ENCODE results near the gene LRRC18.
A peak's percentile ranks its signal among the peaks of the same experiment; 100 is the strongest.

The LRRC18 gene

GRCh38 chr10:48939790-48940325 is at the start of gene LRRC18:
TSS of gene LRRC18 (minus strand) at chr10:48939840. CDS start at chr10:48914155, 25,685 bp downstream.
- DNase-seq (ENCODE audit: low read depth) = no peak

DNA sequence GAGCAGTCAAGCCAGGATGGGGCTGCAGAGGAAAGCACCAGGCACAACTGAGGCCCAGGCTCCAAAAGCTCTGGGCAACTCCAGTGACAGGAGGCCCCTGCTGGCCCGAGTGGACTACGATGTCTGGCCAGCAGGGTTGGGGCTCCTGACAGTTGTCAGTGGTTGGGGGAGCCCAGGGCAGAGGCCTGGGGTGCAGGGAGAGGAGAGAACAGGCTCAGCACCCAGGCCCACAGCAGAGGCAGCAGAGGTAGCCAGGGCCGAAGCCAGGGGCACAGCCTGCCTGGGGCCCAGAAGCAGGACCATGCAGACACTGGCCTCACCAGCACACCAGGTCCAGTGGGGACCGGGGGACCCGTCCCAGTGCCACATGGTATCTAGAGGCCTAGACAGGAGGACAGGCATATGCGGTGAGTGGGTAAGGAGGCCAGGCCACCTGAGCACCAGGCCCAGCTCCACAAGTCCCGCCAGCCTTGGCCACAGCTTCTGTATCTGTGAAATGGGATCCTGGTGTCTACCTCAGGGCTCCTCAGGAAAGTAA is 46.0 kb upstream of the LRRC18 start:
- DNase-seq (ENCODE audit: low read depth) = no peak

DNA sequence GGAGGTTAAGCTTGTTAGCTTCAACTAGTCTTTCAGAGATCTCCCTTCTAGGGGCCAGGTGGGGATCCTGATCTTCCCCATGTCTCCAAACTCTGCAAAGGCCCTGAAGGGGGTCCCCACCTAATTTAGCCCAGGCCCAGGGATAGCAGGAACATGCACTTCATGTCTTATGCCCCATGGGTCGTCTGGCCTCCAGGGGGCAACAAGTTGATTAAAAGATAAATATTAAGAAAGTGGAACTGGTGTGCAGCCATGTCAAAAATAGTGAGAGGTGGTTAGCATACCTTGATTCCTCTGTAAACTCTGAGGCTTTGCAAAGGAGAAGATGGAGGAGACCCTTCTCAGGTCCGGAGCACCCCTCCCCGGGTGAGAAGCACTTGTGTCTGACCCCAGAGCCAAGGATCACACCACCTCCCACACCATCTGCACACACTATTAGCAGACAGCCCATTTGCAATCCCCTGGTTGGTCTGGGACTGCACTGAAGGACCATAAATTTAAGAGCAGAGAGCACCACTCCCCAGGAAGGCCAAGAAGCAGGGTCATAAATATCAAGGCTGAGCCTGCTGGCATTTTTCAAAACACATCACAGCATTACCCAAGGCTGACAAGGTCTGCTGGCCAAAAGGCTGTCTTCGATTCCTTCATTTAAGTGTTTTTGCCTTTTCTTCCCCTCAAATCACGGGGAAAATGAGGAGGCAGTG is 44.2 kb upstream of the LRRC18 start:
- no peak for DNase-seq (ENCODE audit: low read depth)

- no peak for DNase-seq (ENCODE audit: low read depth)
These were observed 42.9 kb upstream of the LRRC18 start for GRCh38 chr10:48982584-48982983.

GRCh38 chr10:48981310-48981907 is 41.8 kb upstream of the LRRC18 start:
- DNase-seq (ENCODE audit: low read depth) = peak; percentile 15

- no peak for DNase-seq (ENCODE audit: low read depth)
These were observed 38.7 kb upstream of the LRRC18 start for GRCh38 chr10:48978318-48978717.

DNA sequence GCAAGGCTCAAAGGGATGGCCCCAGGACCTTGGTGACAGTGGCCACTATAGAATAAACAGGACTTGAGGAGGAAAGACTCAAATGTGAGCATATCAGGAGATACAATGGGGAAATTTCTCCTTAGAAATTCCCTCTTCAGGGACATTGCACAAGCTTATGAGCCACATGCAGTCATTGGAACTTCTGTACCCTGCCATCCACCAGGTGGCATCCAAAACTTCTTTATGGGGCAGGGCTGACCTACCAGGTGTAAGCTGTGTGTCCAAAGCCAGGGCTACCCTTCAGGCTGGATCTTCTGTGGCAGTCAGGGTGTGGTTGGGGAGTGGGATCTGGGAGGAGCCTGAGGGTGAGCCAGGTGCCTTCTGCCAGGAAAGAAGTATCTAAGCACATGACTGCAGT is 36.6 kb upstream of the LRRC18 start:
- DNase-seq (ENCODE audit: low read depth) = no peak

DNA sequence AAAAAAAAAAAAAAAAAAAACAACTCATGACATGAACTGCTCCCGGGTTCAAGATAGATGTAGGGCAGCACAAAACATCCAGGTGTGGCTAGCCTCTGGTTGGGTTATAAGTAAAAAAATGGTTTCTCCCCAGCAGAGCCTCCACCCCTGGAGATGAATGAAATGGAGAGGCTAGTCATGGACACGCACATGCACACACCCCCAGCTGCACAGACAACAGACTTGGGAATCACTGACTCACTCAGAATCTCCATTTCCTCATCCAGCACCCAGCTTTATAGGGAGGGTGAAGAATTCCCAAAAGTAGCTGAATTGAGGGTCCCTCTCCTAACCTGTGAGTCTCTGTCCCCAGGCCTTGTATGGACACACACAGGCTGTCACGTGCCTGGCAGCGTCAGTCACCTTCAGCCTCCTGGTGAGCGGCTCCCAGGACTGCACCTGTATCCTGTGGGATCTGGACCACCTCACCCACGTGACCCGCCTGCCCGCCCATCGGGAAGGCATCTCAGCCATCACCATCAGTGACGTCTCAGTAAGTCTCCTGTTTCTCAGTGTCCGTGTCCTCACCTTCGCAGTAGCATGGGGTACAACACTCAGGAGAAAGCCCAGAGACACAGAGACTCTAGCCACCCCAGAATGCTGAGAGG is 35.0 kb upstream of the LRRC18 start:
- no peak for DNase-seq (ENCODE audit: low read depth)

GRCh38 chr10:48973065-48973464 is 33.4 kb upstream of the LRRC18 start:
- no peak for DNase-seq (ENCODE audit: low read depth)

DNA sequence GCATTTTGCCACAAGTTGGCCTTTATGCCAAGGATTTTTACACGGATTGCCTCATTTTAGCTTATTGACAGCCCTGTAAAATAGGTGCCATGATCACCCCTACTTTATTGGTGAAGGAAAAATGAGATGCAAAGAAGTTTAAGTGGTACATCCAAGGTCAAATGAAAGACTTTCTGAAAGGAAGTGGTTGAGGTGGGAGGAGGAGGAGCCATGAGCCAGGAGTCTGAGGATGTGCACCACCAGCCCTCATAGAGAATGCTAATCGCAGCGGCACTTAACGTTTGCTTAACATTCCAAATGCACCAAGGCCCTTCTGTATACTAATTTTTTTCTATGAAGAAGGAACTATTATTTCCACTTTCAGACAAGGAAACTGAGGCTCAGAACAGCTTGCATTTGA is 31.0 kb upstream of the LRRC18 start:
- DNase-seq (ENCODE audit: low read depth) = no peak

DNA sequence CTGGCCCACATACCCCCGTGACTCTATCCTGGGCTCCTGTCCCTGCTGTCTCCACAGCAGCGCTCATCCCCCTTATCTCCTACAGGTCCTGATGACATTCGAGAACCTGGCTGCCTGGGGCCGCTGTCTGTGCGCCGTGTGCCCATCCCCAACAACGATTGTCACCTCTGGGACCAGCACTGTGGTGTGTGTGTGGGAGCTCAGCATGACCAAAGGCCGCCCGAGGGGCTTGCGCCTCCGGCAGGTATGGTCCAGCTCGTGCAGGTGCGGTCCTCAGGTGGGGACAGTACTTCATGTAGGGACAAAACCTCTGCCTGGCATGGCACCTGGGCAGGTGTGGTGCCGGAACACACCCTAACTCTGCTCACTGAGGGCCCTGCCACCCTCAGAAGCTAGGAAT is 30.4 kb upstream of the LRRC18 start:
- DNase-seq (ENCODE audit: low read depth) = no peak

DNA sequence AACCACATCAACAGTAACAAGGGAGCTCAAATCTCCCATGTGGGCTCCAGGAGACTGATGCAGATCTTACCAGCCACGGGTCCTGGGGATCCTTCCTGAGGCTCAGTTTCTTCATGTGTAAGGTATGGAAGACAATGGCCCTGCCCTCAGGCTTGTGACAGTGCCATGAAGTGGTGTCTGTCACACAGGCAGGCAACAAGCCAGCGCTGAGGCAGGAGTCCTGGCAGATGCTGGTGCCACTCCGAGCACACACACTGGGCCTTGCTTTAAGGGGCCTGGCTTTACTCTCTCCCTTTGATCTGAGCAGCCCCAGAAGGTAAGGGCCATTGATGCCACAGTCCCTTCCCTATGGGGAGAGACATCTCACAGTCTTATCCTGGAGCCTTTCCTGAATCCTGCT is 28.4 kb upstream of the LRRC18 start:
- DNase-seq (ENCODE audit: low read depth) = no peak

- no peak for DNase-seq (ENCODE audit: low read depth)
These were observed 25.8 kb upstream of the LRRC18 start for GRCh38 chr10:48965460-48965859.

DNA sequence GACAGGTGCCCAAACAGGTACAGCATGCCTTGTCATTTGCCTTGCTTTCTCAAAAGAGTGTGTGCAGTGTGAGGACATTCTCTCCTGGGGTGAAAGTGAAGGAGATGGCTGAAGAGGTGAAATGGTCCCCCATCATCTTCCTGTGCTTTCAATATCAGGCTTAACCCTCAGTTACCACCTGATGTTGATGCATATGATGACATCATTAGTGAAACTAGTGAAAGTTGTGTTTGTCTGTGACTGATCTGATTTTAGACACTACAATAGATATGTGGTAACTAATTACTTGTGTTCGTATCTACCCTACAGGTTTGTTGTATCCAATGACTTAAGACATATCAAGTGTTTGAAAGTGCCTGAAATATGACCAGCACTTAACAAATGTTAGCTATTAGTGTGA is 24.4 kb upstream of the LRRC18 start:
- DNase-seq (ENCODE audit: low read depth) = no peak

- no peak for DNase-seq (ENCODE audit: low read depth)
These were observed 19.1 kb upstream of the LRRC18 start for GRCh38 chr10:48958598-48959190.

- no peak for DNase-seq (ENCODE audit: low read depth)
These were observed 17.9 kb upstream of the LRRC18 start for GRCh38 chr10:48957361-48958151.

- DNase-seq (ENCODE audit: low read depth) = no peak
These were observed 12.1 kb upstream of the LRRC18 start for GRCh38 chr10:48951707-48952106.

GRCh38 chr10:48948470-48949037 is 8.9 kb upstream of the LRRC18 start:
- DNase-seq (ENCODE audit: low read depth) = no peak

- no peak for DNase-seq (ENCODE audit: low read depth)
These were observed 8.2 kb upstream of the LRRC18 start for GRCh38 chr10:48947690-48948469.

GRCh38 chr10:48946891-48947500 is 7.4 kb upstream of the LRRC18 start:
- DNase-seq (ENCODE audit: low read depth) = no peak

Measured in stimulated activated CD8-positive, alpha-beta memory T cell treated with anti-CD3 and anti-CD28 coated beads, Interleukin-4, amount 100 ng/mL, for 24 hours (primary cell).